CD14-positive monocyte (primary cell): ENCODE measurements around the gene SPRR1B. TPM values are rescaled to one million over a fixed set of nuclear protein-coding genes. Genes with fewer than 3 reads are reported as not detected.

Source experiments
- DNase-seq, 3 donors: peaks; one replicate each; pipeline ENCODE4 v3.0.0-alpha.2; 2011 to 2022
- H2AFZ ChIP-seq: 2 replicates; pipeline ENCODE4 v1.6.0; 2012; ENCODE audit warnings: mild to moderate bottlenecking, low read depth, low read length, inconsistent platforms; ENCODE audit not compliant: insufficient read depth, poor library complexity, severe bottlenecking
- H3K27ac ChIP-seq, 2 donors: 1 replicate in 1 of 2; 2 replicates in 1 of 2; pipeline ENCODE4 v1.5.1; 2012 to 2013; ENCODE audit warnings: low read length in 2 of 2, control low read depth in 1 of 2, inconsistent platforms in 1 of 2, low read depth in 1 of 2, mild to moderate bottlenecking in 1 of 2
- H3K27me3 ChIP-seq, 2 donors: one replicate each; pipeline versions ENCODE4 v1.6.0 to v1.6.1; 2011 to 2013; ENCODE audit warnings: low read length in 2 of 2; ENCODE audit not compliant: control insufficient read depth in 2 of 2, insufficient read depth in 2 of 2
- H3K36me3 ChIP-seq, 2 donors: replicated peaks in 1 of 2; 1 replicate in 1 of 2; 2 replicates in 1 of 2; pipeline versions ENCODE4 v1.5.1 to v1.6.1; 2012 to 2013; ENCODE audit warnings: low read length in 2 of 2, control low read depth in 1 of 2, inconsistent platforms in 1 of 2, mild to moderate bottlenecking in 1 of 2; ENCODE audit not compliant: insufficient read depth in 2 of 2, control insufficient read depth in 1 of 2
- H3K4me1 ChIP-seq, 2 donors: 1 replicate in 1 of 2; 2 replicates in 1 of 2; pipeline versions ENCODE4 v1.5.1 to v1.6.1; 2012 to 2013; ENCODE audit warnings: low read length in 2 of 2, control low read depth in 1 of 2, inconsistent platforms in 1 of 2, mild to moderate bottlenecking in 1 of 2, moderate library complexity in 1 of 2; ENCODE audit not compliant: insufficient read depth in 2 of 2, control insufficient read depth in 1 of 2
- H3K4me2 ChIP-seq: replicated peaks from 2 replicates; pipeline ENCODE3; 2012; ENCODE audit warnings: low read length, moderate library complexity, mild to moderate bottlenecking; ENCODE audit not compliant: poor library complexity, severe bottlenecking; ENCODE audit errors: extremely low read depth
- H3K4me3 ChIP-seq, 3 experiments: fragments of 200-600 bp in 1 of 3; sonication (generic) in 1 of 3; replicated peaks in 1 of 3; 1 replicate in 2 of 3; 2 replicates in 1 of 3; pipeline ENCODE4 v1.5.1; 2011 to 2013; ENCODE audit warnings: low read length in 3 of 3, mild to moderate bottlenecking in 3 of 3, control low read depth in 2 of 3, low read depth in 2 of 3, inconsistent platforms in 1 of 3, moderate library complexity in 1 of 3
- H3K79me2 ChIP-seq: 2 replicates; pipeline ENCODE4 v1.6.0; 2012; ENCODE audit warnings: mild to moderate bottlenecking, control low read depth, inconsistent platforms, low read length, moderate library complexity; ENCODE audit not compliant: insufficient read depth
- H3K9ac ChIP-seq: 2 replicates; pipeline ENCODE4 v1.6.0; 2017; ENCODE audit warnings: low read length, mild to moderate bottlenecking; ENCODE audit not compliant: insufficient read depth, poor library complexity, severe bottlenecking
- H3K9me3 ChIP-seq, 2 donors: replicated peaks in 1 of 2; 1 replicate in 1 of 2; 2 replicates in 1 of 2; pipeline versions ENCODE4 v1.5.1 to v1.6.1; 2012 to 2013; ENCODE audit warnings: low read length in 2 of 2, control low read depth in 1 of 2; ENCODE audit not compliant: control insufficient read depth in 1 of 2, insufficient read depth in 1 of 2
- H4K20me1 ChIP-seq: 2 replicates; pipeline ENCODE4 v1.6.0; 2012; ENCODE audit warnings: mild to moderate bottlenecking, low read length, control low read depth, moderate library complexity; ENCODE audit not compliant: insufficient read depth
- H3K27ac Mint-ChIP-seq, 7 donors: one replicate each; pipeline ENCODE4 v1.8.0; 2020; ENCODE audit warnings: mild to moderate bottlenecking in 7 of 7, mixed read lengths in 7 of 7, moderate library complexity in 6 of 7, inconsistent platforms in 2 of 7
- H3K27me3 Mint-ChIP-seq, 3 donors: one replicate each; pipeline ENCODE4 v1.8.0; 2021 to 2022; ENCODE audit warnings: low read depth in 3 of 3, mild to moderate bottlenecking in 3 of 3, mixed read lengths in 3 of 3, moderate library complexity in 3 of 3, inconsistent platforms in 1 of 3
- H3K36me3 Mint-ChIP-seq, 2 donors: one replicate each; pipeline ENCODE4 v1.8.0; 2020; ENCODE audit warnings: mixed read lengths in 2 of 2, inconsistent platforms in 1 of 2, mild to moderate bottlenecking in 1 of 2
- H3K4me1 Mint-ChIP-seq: one replicate; pipeline ENCODE4 v1.8.0; 2020; ENCODE audit warnings: mild to moderate bottlenecking, mixed read lengths
- H3K4me3 Mint-ChIP-seq, 2 donors: one replicate each; pipeline ENCODE4 v1.8.0; 2020; ENCODE audit warnings: mild to moderate bottlenecking in 2 of 2, mixed read lengths in 2 of 2, moderate library complexity in 1 of 2
- H3K9me3 Mint-ChIP-seq, 7 donors: one replicate each; pipeline ENCODE4 v1.8.0; 2020 to 2022; ENCODE audit warnings: mixed read lengths in 7 of 7, mild to moderate bottlenecking in 6 of 7, moderate library complexity in 6 of 7, inconsistent platforms in 2 of 7
- CTCF ChIP-seq: fragments of 200-600 bp; IDR thresholded peaks from one replicate; pipeline ENCODE4 v1.8.0; 2022; ENCODE audit warnings: antibody characterized with exemption, mild to moderate bottlenecking
- WGBS: methylation state at CpG from one replicate; pipeline ENCODE4 v1.1.5; 2013; ENCODE audit warnings: missing lambda C conversion rate; ENCODE audit not compliant: insufficient coverage; 5-methylcytosine and 5-hydroxymethylcytosine counted together
- intact Hi-C, 2 donors: fragments of 100-400 bp; cut with micrococcal nuclease; formaldehyde crosslinking; loops; one replicate each; pipeline versions ENCODE4 v1.15.0 to v1.15.1; 2023
- polyA plus RNA-seq, 3 donors: library from polyadenylated mRNA; depleted of rRNA in 1 of 3; unstranded in 2 of 3; stranded (reverse) in 1 of 3; fragments of 300-500 nt in 2 of 3; fragments of >200 nt in 1 of 3; fragmentation: Illumina TruSeq in 2 of 3; gene quantifications; 1 replicate in 2 of 3; 2 replicates in 1 of 3; pipeline ENCODE4 v1.2.3, GENCODE V29; 2012 to 2021

SPRR1B gene
- polyA plus RNA-seq, 3 donors = not detected

GRCh38 chr1:152999818-153000217, 31.2 kb upstream of the SPRR1B start:
- H3K27ac ChIP-seq = no peak overlapping the region
- no peaks in the 10 kb centered on the region for H3K79me2 ChIP-seq
- TF ChIP-seq CTCF = no peak
- 87% methylated on average over 3 of the region's 6 CpGs for WGBS
- H3K9me3 ChIP-seq = no peaks in the 10 kb centered on the region
- no peaks in the 10 kb centered on the region for H3K4me1 ChIP-seq
- no peak overlapping the region for H3K9ac ChIP-seq
- peaks cover 0 to 2% of the 10 kb centered on the region in 2 donors for H3K27me3 ChIP-seq
- Mint-ChIP-seq H3K4me1 (no peaks in the 10 kb centered on the region), H3K27ac (no peak overlapping the region), H3K4me3 (no peak overlapping the region), H3K27me3 (peaks cover 5 to 11% (median 7%) of the 10 kb centered on the region in 3 donors), H3K36me3 (no peaks in the 10 kb centered on the region), H3K9me3 (peaks cover 0 to 6% (median 3%) of the 10 kb centered on the region in 7 donors)
- no peak overlapping the region for H3K4me3 ChIP-seq
- H4K20me1 ChIP-seq = no peaks in the 10 kb centered on the region
- no peaks in the 10 kb centered on the region for H3K36me3 ChIP-seq
- intact Hi-C loops = loop anchor here in 1 of 2 donors (5.0 kb wide), 1 partner anchor 52 kb away; no protein-coding TSS in a partner anchor
- no peak for DNase-seq
- H2AFZ ChIP-seq = no peak overlapping the region
- no peak overlapping the region for H3K4me2 ChIP-seq

DNA sequence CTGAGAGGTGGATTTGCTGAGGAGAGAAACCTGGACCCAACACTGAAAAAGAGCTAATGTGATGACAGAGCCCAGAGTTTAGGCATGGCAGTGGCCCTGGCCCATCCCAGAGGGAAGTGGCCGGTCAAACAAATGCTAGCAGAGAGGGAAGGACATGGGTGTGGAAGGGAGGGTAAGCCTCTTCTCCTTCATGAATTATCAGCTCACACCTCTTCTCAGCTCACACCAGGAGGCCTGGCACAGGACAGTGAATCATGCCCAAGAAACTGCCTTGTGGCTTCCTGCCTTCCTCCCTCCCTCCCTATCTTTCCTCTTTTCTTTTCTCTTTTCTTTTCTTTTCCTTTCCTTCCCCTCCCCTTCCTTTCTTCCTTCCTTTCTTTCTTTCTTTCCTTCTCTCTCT, 30.7 kb upstream of the SPRR1B start:
- intact Hi-C loops = loop anchor here in 1 of 2 donors (5.0 kb wide), 1 partner anchor 52 kb away; no protein-coding TSS in a partner anchor
- no peak for DNase-seq
- no peak overlapping the region for H2AFZ ChIP-seq
- no peak overlapping the region for H3K27ac ChIP-seq
- Mint-ChIP-seq H3K4me3 (no peak overlapping the region), H3K9me3 (peaks cover 0 to 6% (median 3%) of the 10 kb centered on the region in 7 donors), H3K4me1 (no peaks in the 10 kb centered on the region), H3K36me3 (no peaks in the 10 kb centered on the region), H3K27ac (no peak overlapping the region), H3K27me3 (peaks cover 5 to 9% (median 7%) of the 10 kb centered on the region in 3 donors)
- H3K9me3 ChIP-seq = no peaks in the 10 kb centered on the region
- peaks cover 0 to 2% of the 10 kb centered on the region in 2 donors for H3K27me3 ChIP-seq
- no peak overlapping the region for H3K4me3 ChIP-seq
- no peaks in the 10 kb centered on the region for H4K20me1 ChIP-seq
- H3K36me3 ChIP-seq = no peaks in the 10 kb centered on the region
- H3K9ac ChIP-seq = no peak overlapping the region
- TF ChIP-seq CTCF = no peak
- WGBS = no CpG with 5 or more reads among the region's 1 CpG
- no peak overlapping the region for H3K4me2 ChIP-seq
- no peaks in the 10 kb centered on the region for H3K4me1 ChIP-seq
- no peaks in the 10 kb centered on the region for H3K79me2 ChIP-seq
